Activated CD8-positive, alpha-beta T cell treated with anti-CD3 and anti-CD28 coated beads for 36 hours (primary cell): ENCODE data around the gene MAST4. TPM values are rescaled to one million over a fixed set of nuclear protein-coding genes. Genes with fewer than 3 reads are reported as not detected.

Experiments
- ATAC-seq: fragments of 200-7000 bp; cut with Tn5 transposase; one replicate; pipeline ENCODE4 v1.10.0; 2021; ENCODE audit warnings: mild to moderate bottlenecking, moderate library complexity
- CTCF ChIA-PET: fragments of 350-600 bp; sonication (Branson Sonifier 250); formaldehyde crosslinking; loops from one replicate; lab custom pipeline; 2021; ENCODE audit warnings: antibody characterized with exemption; lab: Charles Lee
- POLR2A ChIA-PET: fragments of 350-600 bp; sonication (Branson Sonifier 250); formaldehyde crosslinking; loops from one replicate; lab custom pipeline; 2021; ENCODE audit warnings: antibody characterized with exemption; lab: Charles Lee
- DNase-seq: peaks from one replicate; pipeline ENCODE4 v3.0.0-alpha.2; 2020
- H3K27ac Mint-ChIP-seq: one replicate; pipeline ENCODE4 v1.8.0; 2021; ENCODE audit warnings: mild to moderate bottlenecking, mixed read lengths
- H3K27me3 Mint-ChIP-seq: one replicate; pipeline ENCODE4 v1.8.0; 2021; ENCODE audit warnings: mixed read lengths
- H3K36me3 Mint-ChIP-seq: one replicate; pipeline ENCODE4 v1.8.0; 2021; ENCODE audit warnings: low read depth, mixed read lengths
- H3K4me1 Mint-ChIP-seq: one replicate; pipeline ENCODE4 v1.8.0; 2021; ENCODE audit warnings: low read depth, mixed read lengths
- H3K4me3 Mint-ChIP-seq: one replicate; pipeline ENCODE4 v1.8.0; 2021; ENCODE audit warnings: mild to moderate bottlenecking, moderate library complexity, mixed read lengths
- H3K9me3 Mint-ChIP-seq: one replicate; pipeline ENCODE4 v1.8.0; 2021; ENCODE audit warnings: mixed read lengths
- CTCF ChIP-seq: fragments of 200-600 bp; IDR thresholded peaks from one replicate; pipeline ENCODE4 v1.8.0; 2022; ENCODE audit warnings: antibody characterized with exemption, mild to moderate bottlenecking
- intact Hi-C: fragments of 100-400 bp; cut with micrococcal nuclease; formaldehyde crosslinking; loops from one replicate; pipeline ENCODE4 v1.10.0; 2022
- total RNA-seq, 2 experiments: library from RNA; stranded (reverse); gene quantifications; one replicate each; pipeline ENCODE4 v1.2.3, GENCODE V29; 2021

Gene MAST4
- total RNA-seq, 2 experiments from 2014 or later: 7.6 to 10.0 TPM

- intact Hi-C loops: no loop called here
- Mint-ChIP-seq H3K4me1 (no peaks in the 10 kb centered on the region), H3K27ac (no peak overlapping the region), H3K9me3 (no peaks in the 10 kb centered on the region), H3K36me3 (no peaks in the 10 kb centered on the region), H3K4me3 (no peak overlapping the region), H3K27me3 (peaks cover 9% of the 10 kb centered on the region)
- DNase-seq (no peak), ATAC-seq (no peak)
- ChIA-PET CTCF (no interaction called here), POLR2A (no interaction called here)
- no peak for TF ChIP-seq CTCF
Measured at GRCh38 chr5:66642538-66642937, 46.3 kb downstream of the MAST4 start.

GRCh38 chr5:66643387-66643786 is 47.2 kb downstream of the MAST4 start:
- Mint-ChIP-seq H3K4me1 (no peaks in the 10 kb centered on the region), H3K36me3 (no peaks in the 10 kb centered on the region), H3K27ac (no peak overlapping the region), H3K9me3 (no peaks in the 10 kb centered on the region), H3K4me3 (no peak overlapping the region), H3K27me3 (peaks cover 9% of the 10 kb centered on the region)
- ChIA-PET CTCF (no interaction called here), POLR2A (no interaction called here)
- no peak for ATAC-seq
- TF ChIP-seq CTCF: no peak
- no peak for DNase-seq
- intact Hi-C loops: no loop called here

GRCh38 chr5:66644111-66644510 is 47.9 kb downstream of the MAST4 start:
- no peak for DNase-seq
- Mint-ChIP-seq H3K4me1 (no peaks in the 10 kb centered on the region), H3K9me3 (no peaks in the 10 kb centered on the region), H3K36me3 (no peaks in the 10 kb centered on the region), H3K27ac (no peak overlapping the region), H3K4me3 (no peak overlapping the region), H3K27me3 (peaks cover 4% of the 10 kb centered on the region)
- intact Hi-C loops: no loop called here
- POLR2A ChIA-PET: no interaction called here
- no peak for TF ChIP-seq CTCF
- CTCF ChIA-PET: interaction anchor here (0.7 kb wide), 1 partner anchor 138 kb away, joined by 3 read pairs; no protein-coding TSS in a partner anchor
- ATAC-seq: no peak

GRCh38 chr5:66645039-66645438 is 48.8 kb downstream of the MAST4 start:
- intact Hi-C loops: no loop called here
- Mint-ChIP-seq H3K9me3 (no peaks in the 10 kb centered on the region), H3K27me3 (peaks cover 4% of the 10 kb centered on the region), H3K27ac (no peak overlapping the region), H3K36me3 (no peaks in the 10 kb centered on the region), H3K4me1 (no peaks in the 10 kb centered on the region), H3K4me3 (no peak overlapping the region)
- no peak for ATAC-seq
- ChIA-PET CTCF (interaction anchor here (0.7 kb wide), 1 partner anchor 139 kb away, joined by 3 read pairs; no protein-coding TSS in a partner anchor), POLR2A (no interaction called here)
- TF ChIP-seq CTCF: no peak
- no peak for DNase-seq

GRCh38 chr5:66646570-66646969 is 50.4 kb downstream of the MAST4 start:
- Mint-ChIP-seq H3K4me3 (no peak overlapping the region), H3K36me3 (no peaks in the 10 kb centered on the region), H3K9me3 (no peaks in the 10 kb centered on the region), H3K27me3 (peaks cover 4% of the 10 kb centered on the region), H3K27ac (no peak overlapping the region), H3K4me1 (no peaks in the 10 kb centered on the region)
- ATAC-seq (no peak), DNase-seq (no peak)
- POLR2A ChIA-PET: no interaction called here
- intact Hi-C loops: no loop called here
- CTCF ChIA-PET: interaction anchor here (1.4 kb wide), 1 partner anchor 12 kb away, joined by 3 read pairs; no protein-coding TSS in a partner anchor
- no peak for TF ChIP-seq CTCF
